DMS79 treated with DMSO at 0.1 percent for 48 hours (cell line): ENCODE results near the gene TPRG1.
A peak's percentile ranks its signal among the peaks of the same experiment; 100 is the strongest.

ENCODE experiments used
- DNase-seq: peaks from one replicate; lab custom pipeline; 2025; lab: John Stamatoyannopoulos, UW

Gene TPRG1

GRCh38 chr3:189232790-189233189, 61.0 kb downstream of the TPRG1 start:
- no peak for DNase-seq

GRCh38 chr3:189233225-189233858, 61.6 kb downstream of the TPRG1 start:
- peak; percentile 75 for DNase-seq

- no peak for DNase-seq
Measured at GRCh38 chr3:189235214-189235613, 63.4 kb downstream of the TPRG1 start.

GRCh38 chr3:189236352-189236751, 64.6 kb downstream of the TPRG1 start:
- DNase-seq: no peak

- DNase-seq: no peak
Measured at GRCh38 chr3:189237526-189237925, 65.8 kb downstream of the TPRG1 start.

- peak; percentile 33 for DNase-seq
Measured at GRCh38 chr3:189238071-189238470, 66.3 kb downstream of the TPRG1 start.

GRCh38 chr3:189239616-189240015, 67.8 kb downstream of the TPRG1 start:
- no peak for DNase-seq

GRCh38 chr3:189249987-189250386, 78.2 kb downstream of the TPRG1 start:
- peak; percentile 33 for DNase-seq

- no peak for DNase-seq
Measured at GRCh38 chr3:189258261-189258660, 86.5 kb downstream of the TPRG1 start.

GRCh38 chr3:189260556-189261493, 89.1 kb downstream of the TPRG1 start:
- DNase-seq: no peak

GRCh38 chr3:189262746-189263145, 91.0 kb downstream of the TPRG1 start:
- DNase-seq: no peak

GRCh38 chr3:189267981-189268613, 96.3 kb downstream of the TPRG1 start:
- no peak for DNase-seq

GRCh38 chr3:189269365-189269764, 97.6 kb downstream of the TPRG1 start:
- DNase-seq: no peak

- DNase-seq: peak; percentile 62
Measured at GRCh38 chr3:189270248-189270832, 98.6 kb downstream of the TPRG1 start.

GRCh38 chr3:189272500-189273119, 100.8 kb downstream of the TPRG1 start:
- DNase-seq: peak; percentile 41

- DNase-seq: no peak
Measured at GRCh38 chr3:189273736-189274135, 102.0 kb downstream of the TPRG1 start.

GRCh38 chr3:189275182-189275581, 103.4 kb downstream of the TPRG1 start:
- DNase-seq: no peak

GRCh38 chr3:189275852-189276251, 104.1 kb downstream of the TPRG1 start:
- peak; percentile 35 for DNase-seq

- peak; percentile 27 for DNase-seq
Measured at GRCh38 chr3:189276444-189277219, 104.9 kb downstream of the TPRG1 start.

- DNase-seq: no peak
Measured at GRCh38 chr3:189277711-189278110, 105.9 kb downstream of the TPRG1 start.

GRCh38 chr3:189278221-189278620, 106.5 kb downstream of the TPRG1 start:
- DNase-seq: no peak
